Measurements from ENCODE around the gene VAV1. TPM values are rescaled to one million over a fixed set of nuclear protein-coding genes. Genes with fewer than 3 reads are reported as not detected.

VAV1 gene
- total and polyA plus RNA-seq, 2 experiments from 2014 or later, result 0.82 to 1.8 TPM

GRCh38 chr19:6723108-6723618 lies 49.3 kb upstream of the VAV1 start:
- Histone ChIP-seq H3K27ac (ENCODE audit: low read depth) (peak overlapping the region; percentile 58; the same call in 1 of the 2 replicates), H3K79me2 (replicated peaks; ENCODE audit: insufficient read depth) (no peaks in the 10 kb centered on the region), H3F3A (replicated peaks; ENCODE audit: low read depth) (no peaks in the 10 kb centered on the region), H3K4me3 (no peak overlapping the region), H3K27me3 (ENCODE audit: insufficient read depth) (no peaks in the 10 kb centered on the region), H3K4me2 (0 out of 2 replicates have a peak overlapping the region, but pooled peaks have one; percentile 52), H4K20me1 (replicated peaks; ENCODE audit: insufficient read depth) (no peaks in the 10 kb centered on the region), H2AFZ (peak overlapping the region; percentile 19; the same call in 1 of the 2 replicates), H3K9me2 (ENCODE audit: insufficient read depth) (no peaks in the 10 kb centered on the region), H3K4me1 (ENCODE audit: insufficient read depth) (peaks cover 12% of the 10 kb centered on the region), H3K36me3 (ENCODE audit: insufficient read depth) (no peaks in the 10 kb centered on the region)
- H3K36me3 Mint-ChIP-seq (ENCODE audit: low read depth), result peaks cover 11% of the 10 kb centered on the region; the same call in 2 of the 3 replicates
- H3K9me3 Mint-ChIP-seq, result peaks cover 24% of the 10 kb centered on the region
- DNase-seq (ENCODE audit: low spot score), result peak; percentile 66
- TF ChIP-seq EZH2phosphoT487 (IDR thresholded peaks at IDR 0.05; ENCODE audit: unreplicated experiment), result no peak
- TF ChIP-seq ZNF114 (CRISPR knock-in tag; IDR thresholded peaks at IDR 0.05), result no peak
- no peak for TF ChIP-seq ZNF331 (CRISPR knock-in tag; IDR thresholded peaks at IDR 0.05; ENCODE audit: low read depth)
- TF ChIP-seq EZH2 (IDR thresholded peaks at IDR 0.05; ENCODE audit: low read depth, unreplicated experiment), result no peak
- TF ChIP-seq, protein P1, sequence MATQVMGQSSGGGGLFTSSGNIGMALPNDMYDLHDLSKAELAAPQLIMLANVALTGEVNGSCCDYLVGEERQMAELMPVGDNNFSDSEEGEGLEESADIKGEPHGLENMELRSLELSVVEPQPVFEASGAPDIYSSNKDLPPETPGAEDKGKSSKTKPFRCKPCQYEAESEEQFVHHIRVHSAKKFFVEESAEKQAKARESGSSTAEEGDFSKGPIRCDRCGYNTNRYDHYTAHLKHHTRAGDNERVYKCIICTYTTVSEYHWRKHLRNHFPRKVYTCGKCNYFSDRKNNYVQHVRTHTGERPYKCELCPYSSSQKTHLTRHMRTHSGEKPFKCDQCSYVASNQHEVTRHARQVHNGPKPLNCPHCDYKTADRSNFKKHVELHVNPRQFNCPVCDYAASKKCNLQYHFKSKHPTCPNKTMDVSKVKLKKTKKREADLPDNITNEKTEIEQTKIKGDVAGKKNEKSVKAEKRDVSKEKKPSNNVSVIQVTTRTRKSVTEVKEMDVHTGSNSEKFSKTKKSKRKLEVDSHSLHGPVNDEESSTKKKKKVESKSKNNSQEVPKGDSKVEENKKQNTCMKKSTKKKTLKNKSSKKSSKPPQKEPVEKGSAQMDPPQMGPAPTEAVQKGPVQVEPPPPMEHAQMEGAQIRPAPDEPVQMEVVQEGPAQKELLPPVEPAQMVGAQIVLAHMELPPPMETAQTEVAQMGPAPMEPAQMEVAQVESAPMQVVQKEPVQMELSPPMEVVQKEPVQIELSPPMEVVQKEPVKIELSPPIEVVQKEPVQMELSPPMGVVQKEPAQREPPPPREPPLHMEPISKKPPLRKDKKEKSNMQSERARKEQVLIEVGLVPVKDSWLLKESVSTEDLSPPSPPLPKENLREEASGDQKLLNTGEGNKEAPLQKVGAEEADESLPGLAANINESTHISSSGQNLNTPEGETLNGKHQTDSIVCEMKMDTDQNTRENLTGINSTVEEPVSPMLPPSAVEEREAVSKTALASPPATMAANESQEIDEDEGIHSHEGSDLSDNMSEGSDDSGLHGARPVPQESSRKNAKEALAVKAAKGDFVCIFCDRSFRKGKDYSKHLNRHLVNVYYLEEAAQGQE (IDR thresholded peaks at IDR 0.05; ENCODE audit: unreplicated experiment), result no peak
- TF ChIP-seq, protein P2, sequence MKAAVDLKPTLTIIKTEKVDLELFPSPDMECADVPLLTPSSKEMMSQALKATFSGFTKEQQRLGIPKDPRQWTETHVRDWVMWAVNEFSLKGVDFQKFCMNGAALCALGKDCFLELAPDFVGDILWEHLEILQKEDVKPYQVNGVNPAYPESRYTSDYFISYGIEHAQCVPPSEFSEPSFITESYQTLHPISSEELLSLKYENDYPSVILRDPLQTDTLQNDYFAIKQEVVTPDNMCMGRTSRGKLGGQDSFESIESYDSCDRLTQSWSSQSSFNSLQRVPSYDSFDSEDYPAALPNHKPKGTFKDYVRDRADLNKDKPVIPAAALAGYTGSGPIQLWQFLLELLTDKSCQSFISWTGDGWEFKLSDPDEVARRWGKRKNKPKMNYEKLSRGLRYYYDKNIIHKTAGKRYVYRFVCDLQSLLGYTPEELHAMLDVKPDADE (IDR thresholded peaks at IDR 0.05), result no peak
- TF ChIP-seq JUNB (IDR thresholded peaks at IDR 0.05; ENCODE audit: unreplicated experiment), result no peak
- TF ChIP-seq STAT1 (IDR thresholded peaks at IDR 0.05; ENCODE audit: unreplicated experiment), result no peak
- no peak for TF ChIP-seq POLR2AphosphoS5 (IDR thresholded peaks at IDR 0.05; ENCODE audit: low read depth)
- no peak for TF ChIP-seq CTCF (conservative IDR thresholded peaks at IDR 0.05; ENCODE audit: low read depth in 2 of 2)
- TF ChIP-seq NANOG (IDR thresholded peaks at IDR 0.05; ENCODE audit: borderline replicate concordance), result no peak
- TF ChIP-seq, protein P3, sequence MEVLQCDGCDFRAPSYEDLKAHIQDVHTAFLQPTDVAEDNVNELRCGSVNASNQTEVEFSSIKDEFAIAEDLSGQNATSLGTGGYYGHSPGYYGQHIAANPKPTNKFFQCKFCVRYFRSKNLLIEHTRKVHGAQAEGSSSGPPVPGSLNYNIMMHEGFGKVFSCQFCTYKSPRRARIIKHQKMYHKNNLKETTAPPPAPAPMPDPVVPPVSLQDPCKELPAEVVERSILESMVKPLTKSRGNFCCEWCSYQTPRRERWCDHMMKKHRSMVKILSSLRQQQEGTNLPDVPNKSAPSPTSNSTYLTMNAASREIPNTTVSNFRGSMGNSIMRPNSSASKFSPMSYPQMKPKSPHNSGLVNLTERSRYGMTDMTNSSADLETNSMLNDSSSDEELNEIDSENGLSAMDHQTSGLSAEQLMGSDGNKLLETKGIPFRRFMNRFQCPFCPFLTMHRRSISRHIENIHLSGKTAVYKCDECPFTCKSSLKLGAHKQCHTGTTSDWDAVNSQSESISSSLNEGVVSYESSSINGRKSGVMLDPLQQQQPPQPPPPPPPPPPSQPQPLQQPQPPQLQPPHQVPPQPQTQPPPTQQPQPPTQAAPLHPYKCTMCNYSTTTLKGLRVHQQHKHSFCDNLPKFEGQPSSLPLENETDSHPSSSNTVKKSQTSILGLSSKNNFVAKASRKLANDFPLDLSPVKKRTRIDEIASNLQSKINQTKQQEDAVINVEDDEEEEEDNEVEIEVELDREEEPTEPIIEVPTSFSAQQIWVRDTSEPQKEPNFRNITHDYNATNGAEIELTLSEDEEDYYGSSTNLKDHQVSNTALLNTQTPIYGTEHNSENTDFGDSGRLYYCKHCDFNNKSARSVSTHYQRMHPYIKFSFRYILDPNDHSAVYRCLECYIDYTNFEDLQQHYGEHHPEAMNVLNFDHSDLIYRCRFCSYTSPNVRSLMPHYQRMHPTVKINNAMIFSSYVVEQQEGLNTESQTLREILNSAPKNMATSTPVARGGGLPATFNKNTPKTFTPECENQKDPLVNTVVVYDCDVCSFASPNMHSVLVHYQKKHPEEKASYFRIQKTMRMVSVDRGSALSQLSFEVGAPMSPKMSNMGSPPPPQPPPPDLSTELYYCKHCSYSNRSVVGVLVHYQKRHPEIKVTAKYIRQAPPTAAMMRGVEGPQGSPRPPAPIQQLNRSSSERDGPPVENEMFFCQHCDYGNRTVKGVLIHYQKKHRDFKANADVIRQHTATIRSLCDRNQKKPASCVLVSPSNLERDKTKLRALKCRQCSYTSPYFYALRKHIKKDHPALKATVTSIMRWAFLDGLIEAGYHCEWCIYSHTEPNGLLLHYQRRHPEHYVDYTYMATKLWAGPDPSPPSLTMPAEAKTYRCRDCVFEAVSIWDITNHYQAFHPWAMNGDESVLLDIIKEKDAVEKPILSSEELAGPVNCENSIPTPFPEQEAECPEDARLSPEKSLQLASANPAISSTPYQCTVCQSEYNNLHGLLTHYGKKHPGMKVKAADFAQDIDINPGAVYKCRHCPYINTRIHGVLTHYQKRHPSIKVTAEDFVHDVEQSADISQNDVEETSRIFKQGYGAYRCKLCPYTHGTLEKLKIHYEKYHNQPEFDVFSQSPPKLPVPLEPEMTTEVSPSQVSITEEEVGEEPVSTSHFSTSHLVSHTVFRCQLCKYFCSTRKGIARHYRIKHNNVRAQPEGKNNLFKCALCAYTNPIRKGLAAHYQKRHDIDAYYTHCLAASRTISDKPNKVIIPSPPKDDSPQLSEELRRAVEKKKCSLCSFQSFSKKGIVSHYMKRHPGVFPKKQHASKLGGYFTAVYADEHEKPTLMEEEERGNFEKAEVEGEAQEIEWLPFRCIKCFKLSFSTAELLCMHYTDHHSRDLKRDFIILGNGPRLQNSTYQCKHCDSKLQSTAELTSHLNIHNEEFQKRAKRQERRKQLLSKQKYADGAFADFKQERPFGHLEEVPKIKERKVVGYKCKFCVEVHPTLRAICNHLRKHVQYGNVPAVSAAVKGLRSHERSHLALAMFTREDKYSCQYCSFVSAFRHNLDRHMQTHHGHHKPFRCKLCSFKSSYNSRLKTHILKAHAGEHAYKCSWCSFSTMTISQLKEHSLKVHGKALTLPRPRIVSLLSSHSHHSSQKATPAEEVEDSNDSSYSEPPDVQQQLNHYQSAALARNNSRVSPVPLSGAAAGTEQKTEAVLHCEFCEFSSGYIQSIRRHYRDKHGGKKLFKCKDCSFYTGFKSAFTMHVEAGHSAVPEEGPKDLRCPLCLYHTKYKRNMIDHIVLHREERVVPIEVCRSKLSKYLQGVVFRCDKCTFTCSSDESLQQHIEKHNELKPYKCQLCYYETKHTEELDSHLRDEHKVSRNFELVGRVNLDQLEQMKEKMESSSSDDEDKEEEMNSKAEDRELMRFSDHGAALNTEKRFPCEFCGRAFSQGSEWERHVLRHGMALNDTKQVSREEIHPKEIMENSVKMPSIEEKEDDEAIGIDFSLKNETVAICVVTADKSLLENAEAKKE (CRISPR knock-in tag; IDR thresholded peaks at IDR 0.05), result no peak
- TF ChIP-seq CREB1 (CRISPR knock-in tag; IDR thresholded peaks at IDR 0.05; ENCODE audit: low read depth), result no peak
- peak; percentile 59 for ATAC-seq
- H3K27me3 Mint-ChIP-seq (ENCODE audit: insufficient read depth, low read depth, poor library complexity), result peaks cover 9% of the 10 kb centered on the region
- peak overlapping the region; percentile 21; the same call in 1 of the 2 replicates for H3K27ac Mint-ChIP-seq
- H3K4me3 Mint-ChIP-seq, result no peak overlapping the region; the same call in 2 of the 3 replicates
- peaks cover 6% of the 10 kb centered on the region for H3K4me1 Mint-ChIP-seq

Measured in GM23338 (cell line).